ENCODE results near the gene ARHGAP45. TPM values are rescaled to one million over a fixed set of nuclear protein-coding genes. Genes with fewer than 3 reads are reported as not detected.

Gene ARHGAP45
- total RNA-seq, 2 donors from 2014 or later, result 37.9 to 42.6 TPM

DNA sequence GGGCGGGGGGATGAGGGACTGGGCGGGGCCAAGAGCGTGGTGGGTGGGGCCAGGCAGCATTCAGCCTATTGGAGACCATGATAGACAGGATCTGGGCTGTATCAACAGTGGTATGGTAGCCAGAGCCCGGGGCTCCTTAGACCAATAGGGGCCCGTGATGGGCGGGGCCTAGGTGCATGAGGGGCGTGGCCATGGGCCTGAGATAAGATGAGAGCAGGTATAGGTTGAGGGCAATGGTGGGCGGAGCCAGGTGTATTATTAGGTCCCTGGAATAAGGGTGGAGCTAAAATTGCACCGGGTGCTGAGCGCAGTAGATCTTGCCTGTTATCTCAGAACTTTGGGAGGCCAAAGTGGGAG, 21.7 kb upstream of the ARHGAP45 start:
- ATAC-seq (ENCODE audit: insufficient number of reproducible peaks, low FRiP score, low read depth), result no peak

DNA sequence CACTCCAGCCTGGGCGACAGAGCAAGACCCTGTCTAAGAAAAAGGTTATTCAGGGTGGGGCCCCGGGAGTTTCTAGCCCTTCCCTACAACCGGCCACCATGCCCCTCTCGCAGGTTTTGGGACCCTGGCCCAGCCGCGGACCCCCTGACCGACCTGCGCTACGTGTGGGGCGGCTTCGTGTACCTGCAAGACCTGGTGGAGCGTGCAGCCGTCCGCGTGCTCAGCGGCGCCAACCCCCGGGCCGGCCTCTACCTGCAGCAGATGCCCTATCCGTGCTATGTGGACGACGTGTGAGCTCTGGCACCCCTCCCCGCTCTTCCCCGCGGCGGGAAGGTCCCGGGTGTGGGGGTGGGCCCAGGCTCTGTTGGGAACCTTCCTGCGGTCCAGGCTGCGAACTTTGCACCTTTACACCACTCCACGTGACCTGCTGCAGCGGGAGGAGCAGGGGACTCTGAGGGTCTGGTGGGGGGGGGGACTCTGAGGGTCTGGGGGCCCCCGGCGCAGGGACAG, 20.8 kb upstream of the ARHGAP45 start:
- Histone ChIP-seq H3K4me3 (no peak overlapping the region), H3K27ac (no peak overlapping the region), H3K36me3 (no peaks in the 10 kb centered on the region), H3K4me1 (ENCODE audit: control insufficient read depth in 1 of 2, low read depth in 2 of 2) (peaks cover 0 to 8% of the 10 kb centered on the region in 2 donors), H3K9me3 (no peaks in the 10 kb centered on the region), H3K27me3 (replicated peaks; ENCODE audit: insufficient read depth) (no peaks in the 10 kb centered on the region)
- ATAC-seq (ENCODE audit: insufficient number of reproducible peaks, low FRiP score, low read depth) (no peak), DNase-seq (ENCODE audit: low spot score) (no peak)
- TF ChIP-seq, protein P1, sequence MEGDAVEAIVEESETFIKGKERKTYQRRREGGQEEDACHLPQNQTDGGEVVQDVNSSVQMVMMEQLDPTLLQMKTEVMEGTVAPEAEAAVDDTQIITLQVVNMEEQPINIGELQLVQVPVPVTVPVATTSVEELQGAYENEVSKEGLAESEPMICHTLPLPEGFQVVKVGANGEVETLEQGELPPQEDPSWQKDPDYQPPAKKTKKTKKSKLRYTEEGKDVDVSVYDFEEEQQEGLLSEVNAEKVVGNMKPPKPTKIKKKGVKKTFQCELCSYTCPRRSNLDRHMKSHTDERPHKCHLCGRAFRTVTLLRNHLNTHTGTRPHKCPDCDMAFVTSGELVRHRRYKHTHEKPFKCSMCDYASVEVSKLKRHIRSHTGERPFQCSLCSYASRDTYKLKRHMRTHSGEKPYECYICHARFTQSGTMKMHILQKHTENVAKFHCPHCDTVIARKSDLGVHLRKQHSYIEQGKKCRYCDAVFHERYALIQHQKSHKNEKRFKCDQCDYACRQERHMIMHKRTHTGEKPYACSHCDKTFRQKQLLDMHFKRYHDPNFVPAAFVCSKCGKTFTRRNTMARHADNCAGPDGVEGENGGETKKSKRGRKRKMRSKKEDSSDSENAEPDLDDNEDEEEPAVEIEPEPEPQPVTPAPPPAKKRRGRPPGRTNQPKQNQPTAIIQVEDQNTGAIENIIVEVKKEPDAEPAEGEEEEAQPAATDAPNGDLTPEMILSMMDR (IDR thresholded peaks at IDR 0.05), result no peak

More for the DNA sequence above, 21.7 kb upstream of the ARHGAP45 start:
- Histone ChIP-seq H3K27ac (no peak overlapping the region), H3K27me3 (replicated peaks; ENCODE audit: insufficient read depth) (no peaks in the 10 kb centered on the region), H3K36me3 (no peaks in the 10 kb centered on the region), H3K4me3 (no peak overlapping the region), H3K9me3 (no peaks in the 10 kb centered on the region), H3K4me1 (ENCODE audit: control insufficient read depth in 1 of 2, low read depth in 2 of 2) (peaks cover 5 to 17% of the 10 kb centered on the region in 2 donors)
- TF ChIP-seq, protein P1 (IDR thresholded peaks at IDR 0.05), result no peak
- DNase-seq (ENCODE audit: low spot score), result no peak

GRCh38 chr19:1046836-1047695, 19.9 kb upstream of the ARHGAP45 start:
- no peaks in the 10 kb centered on the region for H3K4me1 ChIP-seq (ENCODE audit: control insufficient read depth in 1 of 2, low read depth in 2 of 2)
- no peak overlapping the region for H3K4me3 ChIP-seq
- no peak overlapping the region for H3K27ac ChIP-seq
- DNase-seq (ENCODE audit: low spot score), result no peak
- H3K9me3 ChIP-seq, result no peaks in the 10 kb centered on the region
- H3K36me3 ChIP-seq, result no peaks in the 10 kb centered on the region
- TF ChIP-seq, protein P1 (IDR thresholded peaks at IDR 0.05), result no peak
- no peaks in the 10 kb centered on the region for H3K27me3 ChIP-seq (replicated peaks; ENCODE audit: insufficient read depth)
- no peak for ATAC-seq (ENCODE audit: insufficient number of reproducible peaks, low FRiP score, low read depth)

- no peaks in the 10 kb centered on the region for H3K4me1 ChIP-seq (ENCODE audit: control insufficient read depth in 1 of 2, low read depth in 2 of 2)
- H3K27me3 ChIP-seq (replicated peaks; ENCODE audit: insufficient read depth), result no peaks in the 10 kb centered on the region
- DNase-seq (ENCODE audit: low spot score), result no peak
- TF ChIP-seq, protein P1 (IDR thresholded peaks at IDR 0.05), result no peak
- H3K36me3 ChIP-seq, result no peaks in the 10 kb centered on the region
- H3K9me3 ChIP-seq, result no peaks in the 10 kb centered on the region
- no peak overlapping the region for H3K4me3 ChIP-seq
- ATAC-seq (ENCODE audit: insufficient number of reproducible peaks, low FRiP score, low read depth), result no peak
- no peak overlapping the region for H3K27ac ChIP-seq
Observed at GRCh38 chr19:1047696-1048147, 19.2 kb upstream of the ARHGAP45 start.

DNA sequence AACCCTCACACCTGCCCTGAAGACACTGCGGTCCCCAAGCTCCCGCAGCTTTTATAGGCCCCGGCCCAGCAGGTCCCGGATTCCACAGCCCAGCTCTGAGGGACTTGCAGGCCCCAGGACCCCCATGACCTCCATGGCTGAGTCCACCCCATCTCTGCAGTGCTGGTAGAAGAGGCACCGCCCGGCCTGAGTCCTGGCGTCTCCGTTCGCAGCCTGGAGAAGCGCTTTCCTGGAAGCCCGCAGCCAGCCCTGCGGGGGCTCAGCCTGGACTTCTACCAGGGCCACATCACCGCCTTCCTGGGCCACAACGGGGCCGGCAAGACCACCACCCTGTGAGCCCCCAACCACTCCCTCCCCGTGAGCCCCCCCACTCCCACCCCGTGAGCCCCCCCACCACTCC, 17.9 kb upstream of the ARHGAP45 start:
- Histone ChIP-seq H3K27me3 (replicated peaks; ENCODE audit: insufficient read depth) (no peaks in the 10 kb centered on the region), H3K27ac (no peak overlapping the region), H3K9me3 (no peaks in the 10 kb centered on the region), H3K36me3 (no peaks in the 10 kb centered on the region), H3K4me1 (ENCODE audit: control insufficient read depth in 1 of 2, low read depth in 2 of 2) (no peaks in the 10 kb centered on the region), H3K4me3 (no peak overlapping the region)
- no peak for DNase-seq (ENCODE audit: low spot score)
- TF ChIP-seq, protein P1 (IDR thresholded peaks at IDR 0.05), result no peak
- ATAC-seq (ENCODE audit: insufficient number of reproducible peaks, low FRiP score, low read depth), result no peak

Measured in thoracic aorta (tissue), 2 donors.